C4-2B (cell line): Measurements from ENCODE around the gene RAB5A.

Experiments used
- ZFX ChIP-seq: fragments of 450-650 bp; IDR thresholded peaks from 2 replicates; pipeline ENCODE4 v1.6.1; 2017
- TF ChIP-seq, protein P1 (sequence below): fragments of 450-650 bp; conservative IDR thresholded peaks from 2 replicates; pipeline ENCODE4 v1.5.1; 2017; ENCODE audit warnings: mild to moderate bottlenecking

DNA sequence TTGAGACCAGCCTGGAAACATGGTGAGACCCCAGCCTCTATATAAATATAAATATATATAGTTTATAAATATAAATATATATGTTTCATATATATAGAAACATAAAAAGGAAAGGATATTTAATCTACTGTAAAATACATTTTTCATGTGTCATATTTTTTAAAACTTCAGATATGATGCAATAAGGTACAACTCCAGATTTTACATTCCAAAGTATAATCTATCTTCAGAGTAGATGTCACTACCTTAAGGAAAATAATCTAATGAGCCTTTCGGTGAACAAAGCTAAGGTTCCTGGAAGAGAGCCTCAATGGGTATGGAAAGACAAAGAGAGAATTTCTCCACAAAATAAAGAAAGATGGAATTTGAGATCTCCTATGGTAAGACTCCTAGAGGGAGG lies 29.7 kb upstream of the RAB5A start:
- TF ChIP-seq, protein P1, sequence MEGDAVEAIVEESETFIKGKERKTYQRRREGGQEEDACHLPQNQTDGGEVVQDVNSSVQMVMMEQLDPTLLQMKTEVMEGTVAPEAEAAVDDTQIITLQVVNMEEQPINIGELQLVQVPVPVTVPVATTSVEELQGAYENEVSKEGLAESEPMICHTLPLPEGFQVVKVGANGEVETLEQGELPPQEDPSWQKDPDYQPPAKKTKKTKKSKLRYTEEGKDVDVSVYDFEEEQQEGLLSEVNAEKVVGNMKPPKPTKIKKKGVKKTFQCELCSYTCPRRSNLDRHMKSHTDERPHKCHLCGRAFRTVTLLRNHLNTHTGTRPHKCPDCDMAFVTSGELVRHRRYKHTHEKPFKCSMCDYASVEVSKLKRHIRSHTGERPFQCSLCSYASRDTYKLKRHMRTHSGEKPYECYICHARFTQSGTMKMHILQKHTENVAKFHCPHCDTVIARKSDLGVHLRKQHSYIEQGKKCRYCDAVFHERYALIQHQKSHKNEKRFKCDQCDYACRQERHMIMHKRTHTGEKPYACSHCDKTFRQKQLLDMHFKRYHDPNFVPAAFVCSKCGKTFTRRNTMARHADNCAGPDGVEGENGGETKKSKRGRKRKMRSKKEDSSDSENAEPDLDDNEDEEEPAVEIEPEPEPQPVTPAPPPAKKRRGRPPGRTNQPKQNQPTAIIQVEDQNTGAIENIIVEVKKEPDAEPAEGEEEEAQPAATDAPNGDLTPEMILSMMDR = no peak
- TF ChIP-seq ZFX = no peak
